Mesendoderm (in vitro differentiated cells): Measurements from ENCODE around the gene BUB1B.

Source experiments
- DNase-seq: peaks from one replicate; pipeline ENCODE4 v3.0.0; 2013
- H2AK5ac ChIP-seq: 2 replicates; pipeline ENCODE4 v1.6.1; 2013; ENCODE audit warnings: low read length, inconsistent platforms
- H2BK120ac ChIP-seq: 2 replicates; pipeline ENCODE4 v1.6.1; 2013; ENCODE audit warnings: low read depth, mild to moderate bottlenecking, low read length, moderate library complexity, mixed read lengths
- H2BK15ac ChIP-seq: replicated peaks from 2 replicates; pipeline ENCODE4 v1.6.1; 2013; ENCODE audit warnings: low read depth, mild to moderate bottlenecking, moderate library complexity
- H2BK5ac ChIP-seq: 2 replicates; pipeline ENCODE4 v1.6.1; 2013; ENCODE audit warnings: low read length, inconsistent platforms
- H3K18ac ChIP-seq: 2 replicates; pipeline ENCODE4 v1.6.1; 2013; ENCODE audit warnings: mild to moderate bottlenecking, low read length, mixed read lengths
- H3K23ac ChIP-seq: one replicate; pipeline ENCODE4 v1.6.1; 2013; ENCODE audit warnings: low read length
- H3K27ac ChIP-seq: 2 replicates; pipeline ENCODE4 v1.5.1; 2013; ENCODE audit warnings: low read depth, mild to moderate bottlenecking, inconsistent platforms, low read length, moderate library complexity
- H3K27me3 ChIP-seq: 2 replicates; pipeline ENCODE4 v1.6.1; 2013; ENCODE audit warnings: low read length, control low read depth, mild to moderate bottlenecking, inconsistent platforms; ENCODE audit not compliant: insufficient read depth, poor library complexity
- H3K36me3 ChIP-seq: 2 replicates; pipeline ENCODE4 v1.6.1; 2013; ENCODE audit warnings: low read length, inconsistent platforms; ENCODE audit not compliant: control insufficient read depth, insufficient read depth
- H3K4ac ChIP-seq: one replicate; pipeline ENCODE4 v1.6.1; 2013; ENCODE audit warnings: low read depth, mild to moderate bottlenecking, low read length, moderate library complexity
- H3K4me1 ChIP-seq: 2 replicates; pipeline ENCODE4 v1.6.1; 2013; ENCODE audit warnings: low read depth, low read length, inconsistent platforms; ENCODE audit not compliant: control insufficient read depth
- H3K4me2 ChIP-seq: 2 replicates; pipeline ENCODE4 v1.6.1; 2013; ENCODE audit warnings: low read length
- H3K4me3 ChIP-seq: 2 replicates; pipeline ENCODE4 v1.5.1; 2013; ENCODE audit warnings: mild to moderate bottlenecking, low read length
- H3K56ac ChIP-seq: one replicate; pipeline ENCODE4 v1.6.1; 2013; ENCODE audit warnings: low read length
- H3K79me1 ChIP-seq: 2 replicates; pipeline ENCODE4 v1.6.1; 2013; ENCODE audit warnings: low read length, inconsistent platforms
- H3K79me2 ChIP-seq: 2 replicates; pipeline ENCODE4 v1.6.1; 2013; ENCODE audit warnings: mild to moderate bottlenecking, low read length; ENCODE audit not compliant: control insufficient read depth, insufficient read depth
- H3K9ac ChIP-seq: 2 replicates; pipeline ENCODE4 v1.6.1; 2013; ENCODE audit warnings: low read length, inconsistent platforms
- H4K5ac ChIP-seq: one replicate; pipeline ENCODE4 v1.6.1; 2013; ENCODE audit warnings: low read length
- H4K8ac ChIP-seq: one replicate; pipeline ENCODE4 v1.6.1; 2013; ENCODE audit warnings: low read depth, mild to moderate bottlenecking, control low read depth, low read length, moderate library complexity
- WGBS: extraction: QIAGEN DNeasy Blood & Tissue Kit; methylation state at CpG from one replicate; pipeline ENCODE4 v1.1.7; 2013; ENCODE audit warnings: low lambda C conversion rate, missing lambda C conversion rate; ENCODE audit not compliant: insufficient coverage; ENCODE audit errors: extremely low coverage; 5-methylcytosine and 5-hydroxymethylcytosine counted together

The BUB1B gene

GRCh38 chr15:40241269-40242212, 80.7 kb downstream of the BUB1B start:
- Histone ChIP-seq H3K27me3 (no peaks in the 10 kb centered on the region), H3K4ac (no peak overlapping the region), H3K9ac (no peak overlapping the region), H3K56ac (no peak overlapping the region), H3K18ac (no peak overlapping the region), H3K4me1 (peaks cover 3% of the 10 kb centered on the region), H3K4me3 (no peak overlapping the region), H3K79me1 (no peaks in the 10 kb centered on the region), H2BK15ac (no peak overlapping the region), H3K4me2 (no peak overlapping the region), H3K79me2 (no peaks in the 10 kb centered on the region), H4K8ac (no peak overlapping the region), H3K27ac (no peak overlapping the region), H3K36me3 (no peaks in the 10 kb centered on the region), H3K23ac (no peak overlapping the region), H4K5ac (no peak overlapping the region), H2AK5ac (no peak overlapping the region), H2BK120ac (no peak overlapping the region), H2BK5ac (no peak overlapping the region)
- no CpG with 5 or more reads among the region's 14 CpGs for WGBS
- DNase-seq: no peak

DNA sequence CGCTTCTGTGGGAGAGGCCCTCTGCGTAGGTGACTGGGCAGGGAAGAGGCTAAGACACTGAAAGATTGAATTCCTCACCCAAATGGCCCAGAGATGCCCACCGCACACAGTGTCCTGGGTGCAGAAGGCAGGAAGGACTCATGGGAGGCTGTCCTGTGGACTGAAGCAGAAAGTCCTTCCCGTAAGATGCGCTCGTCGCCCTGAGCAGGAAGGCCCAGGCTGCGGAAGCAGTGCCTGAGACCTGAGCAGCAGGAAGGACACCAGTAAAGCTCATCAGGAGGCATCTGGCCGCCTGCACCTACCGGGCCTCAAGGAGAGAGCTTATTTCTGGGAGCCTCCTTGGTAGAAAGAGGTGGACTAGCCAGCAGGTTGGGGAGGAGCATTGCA, 81.3 kb downstream of the BUB1B start:
- no peaks in the 10 kb centered on the region for H3K36me3 ChIP-seq
- H2BK15ac ChIP-seq: no peak overlapping the region
- H3K79me2 ChIP-seq: no peaks in the 10 kb centered on the region
- H3K4me3 ChIP-seq: no peak overlapping the region
- H2BK120ac ChIP-seq: no peak overlapping the region
- no peak overlapping the region for H2BK5ac ChIP-seq
- no peak overlapping the region for H2AK5ac ChIP-seq
- no peak overlapping the region for H4K8ac ChIP-seq
- H3K27me3 ChIP-seq: no peaks in the 10 kb centered on the region
- no CpG with 5 or more reads among the region's 10 CpGs for WGBS
- no peak overlapping the region for H4K5ac ChIP-seq
- peaks cover 3% of the 10 kb centered on the region for H3K4me1 ChIP-seq
- H3K23ac ChIP-seq: no peak overlapping the region
- no peak overlapping the region for H3K27ac ChIP-seq
- DNase-seq: no peak
- no peak overlapping the region for H3K4me2 ChIP-seq
- no peak overlapping the region for H3K18ac ChIP-seq
- no peaks in the 10 kb centered on the region for H3K79me1 ChIP-seq
- no peak overlapping the region for H3K4ac ChIP-seq
- H3K9ac ChIP-seq: no peak overlapping the region
- no peak overlapping the region for H3K56ac ChIP-seq

- Histone ChIP-seq H4K5ac (no peak overlapping the region), H3K4me1 (peaks cover 3% of the 10 kb centered on the region), H3K4me2 (no peak overlapping the region), H2BK120ac (no peak overlapping the region), H3K36me3 (no peaks in the 10 kb centered on the region), H3K27me3 (no peaks in the 10 kb centered on the region), H4K8ac (no peak overlapping the region), H2BK5ac (no peak overlapping the region), H3K18ac (no peak overlapping the region), H3K23ac (no peak overlapping the region), H2AK5ac (no peak overlapping the region), H3K79me2 (no peaks in the 10 kb centered on the region), H3K9ac (no peak overlapping the region), H3K4me3 (no peak overlapping the region), H3K79me1 (no peaks in the 10 kb centered on the region), H3K56ac (no peak overlapping the region), H3K4ac (no peak overlapping the region), H3K27ac (no peak overlapping the region), H2BK15ac (no peak overlapping the region)
- no peak for DNase-seq
- no CpG with 5 or more reads among the region's 5 CpGs for WGBS
Measured at GRCh38 chr15:40242601-40243000, 81.7 kb downstream of the BUB1B start.

DNA sequence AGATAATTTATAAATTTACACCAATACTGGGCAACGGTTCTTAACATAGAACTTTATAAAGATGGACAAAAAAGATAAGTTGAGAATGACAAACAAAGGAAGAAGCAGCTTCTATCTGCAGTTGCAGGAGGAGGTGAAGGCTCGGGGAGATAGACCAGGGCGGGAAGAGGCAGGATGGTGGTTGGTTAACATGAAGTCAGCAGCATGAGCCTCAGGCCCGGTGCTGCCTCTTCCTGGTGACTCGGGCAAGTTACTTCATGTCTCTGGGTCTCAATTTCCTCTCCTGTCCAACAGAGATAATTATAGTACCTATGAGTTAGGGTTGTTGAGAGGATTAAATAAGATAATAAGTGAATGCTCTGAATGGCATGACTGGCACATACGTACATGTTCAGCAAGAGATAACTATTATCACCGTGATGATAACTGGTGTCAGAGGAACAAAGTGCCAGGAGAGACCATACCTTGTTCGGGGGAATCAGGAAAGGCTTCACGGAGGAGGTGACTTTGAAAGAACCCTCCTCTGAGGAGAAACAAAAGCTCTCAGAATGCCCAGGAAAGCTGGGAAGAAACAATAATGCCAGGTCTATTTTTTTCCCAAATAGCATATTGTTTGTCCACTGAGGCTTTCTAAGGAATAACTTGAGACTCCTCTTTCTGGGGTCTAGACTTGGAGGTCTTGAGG, 82.4 kb downstream of the BUB1B start:
- H3K36me3 ChIP-seq: no peaks in the 10 kb centered on the region
- H3K79me1 ChIP-seq: no peaks in the 10 kb centered on the region
- no peak overlapping the region for H3K56ac ChIP-seq
- H3K27ac ChIP-seq: no peak overlapping the region
- no peak overlapping the region for H3K18ac ChIP-seq
- no CpG with 5 or more reads among the region's 9 CpGs for WGBS
- H2BK15ac ChIP-seq: no peak overlapping the region
- no peak overlapping the region for H3K23ac ChIP-seq
- no peak overlapping the region for H4K8ac ChIP-seq
- no peak overlapping the region for H2AK5ac ChIP-seq
- no peak overlapping the region for H3K9ac ChIP-seq
- no peak overlapping the region for H3K4ac ChIP-seq
- H3K27me3 ChIP-seq: no peaks in the 10 kb centered on the region
- no peak overlapping the region for H4K5ac ChIP-seq
- no peak for DNase-seq
- H3K79me2 ChIP-seq: no peaks in the 10 kb centered on the region
- no peak overlapping the region for H3K4me3 ChIP-seq
- no peak overlapping the region for H2BK5ac ChIP-seq
- no peak overlapping the region for H3K4me2 ChIP-seq
- no peak overlapping the region for H2BK120ac ChIP-seq
- peaks cover 3% of the 10 kb centered on the region for H3K4me1 ChIP-seq

DNA sequence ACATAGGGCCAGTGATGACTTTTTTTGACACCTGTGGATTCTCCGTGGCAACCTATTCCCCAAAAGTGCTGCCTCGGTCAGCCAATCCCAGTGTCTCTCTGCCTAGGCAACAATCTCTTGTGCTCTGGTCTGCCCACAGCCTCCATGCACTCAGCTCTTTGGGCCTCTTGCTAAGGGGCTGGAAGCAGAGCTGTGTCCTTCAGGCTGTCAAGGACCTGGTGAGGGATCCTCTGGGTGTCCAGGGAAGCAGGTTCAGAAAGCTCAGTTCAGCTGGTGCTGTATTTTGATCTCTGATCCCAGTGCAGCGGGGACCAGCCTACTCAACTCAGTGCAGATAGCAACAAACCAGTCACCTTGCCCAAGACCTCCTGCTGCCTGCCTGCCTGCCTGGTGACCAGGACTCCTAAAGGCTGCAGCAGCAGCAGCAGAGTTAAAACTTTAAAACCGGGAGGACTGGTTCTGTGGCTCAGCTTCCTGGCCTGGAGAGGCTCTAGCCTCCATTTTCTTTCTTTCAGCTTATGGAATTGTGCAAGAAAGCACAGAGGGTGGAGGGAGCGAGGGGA, 84.2 kb downstream of the BUB1B start:
- peak; percentile 48 for DNase-seq
- no peak overlapping the region for H3K27ac ChIP-seq
- no peak overlapping the region for H2BK5ac ChIP-seq
- H2BK15ac ChIP-seq: no peak overlapping the region
- no peak overlapping the region for H3K4ac ChIP-seq
- no peak overlapping the region for H3K4me3 ChIP-seq
- no peaks in the 10 kb centered on the region for H3K36me3 ChIP-seq
- no peak overlapping the region for H3K23ac ChIP-seq
- no peaks in the 10 kb centered on the region for H3K79me2 ChIP-seq
- H3K4me2 ChIP-seq: no peak overlapping the region
- no peak overlapping the region for H4K8ac ChIP-seq
- no peak overlapping the region for H2BK120ac ChIP-seq
- no peaks in the 10 kb centered on the region for H3K79me1 ChIP-seq
- H3K9ac ChIP-seq: no peak overlapping the region
- H3K27me3 ChIP-seq: no peaks in the 10 kb centered on the region
- H2AK5ac ChIP-seq: no peak overlapping the region
- no peak overlapping the region for H4K5ac ChIP-seq
- no peak overlapping the region for H3K18ac ChIP-seq
- H3K4me1 ChIP-seq: peaks cover 3% of the 10 kb centered on the region
- H3K56ac ChIP-seq: no peak overlapping the region
- no CpG with 5 or more reads among the region's 5 CpGs for WGBS
